SK-N-SH treated with all-trans-retinoic acid at 6 μM for 48 hours (cell line): ENCODE data around the gene GSTA2.

Source experiments
- ATAC-seq: fragments of 200-7000 bp; cut with Tn5 transposase; 3 replicates; pipeline ENCODE4 v1.9.1; 2020; ENCODE audit warnings: mild to moderate bottlenecking, moderate library complexity
- ARNTL ChIP-seq: fragments of 450-650 bp; formaldehyde crosslinking; IDR thresholded peaks from 2 replicates; pipeline ENCODE4 v1.5.0; 2020; ENCODE audit warnings: low read depth, mild to moderate bottlenecking, moderate library complexity, borderline replicate concordance
- BACH2 ChIP-seq: fragments of 250-450 bp; sonication (Bioruptor Pico); IDR thresholded peaks from 2 replicates; pipeline ENCODE4 v1.9.0; 2021; ENCODE audit warnings: mild to moderate bottlenecking, borderline replicate concordance
- CREB5 ChIP-seq: fragments of 250-450 bp; sonication (Bioruptor Pico); IDR thresholded peaks from 2 replicates; pipeline ENCODE4 v1.5.1; 2020; ENCODE audit warnings: low read depth, mild to moderate bottlenecking, moderate library complexity
- CSDC2 ChIP-seq: fragments of 250-450 bp; sonication (Bioruptor Pico); IDR thresholded peaks from 2 replicates; pipeline ENCODE4 v1.5.0; 2020; ENCODE audit warnings: mild to moderate bottlenecking, moderate library complexity
- CSRNP3 ChIP-seq: fragments of 250-450 bp; sonication (Bioruptor Pico); IDR thresholded peaks from 2 replicates; pipeline ENCODE4 v1.5.1; 2021; ENCODE audit warnings: mild to moderate bottlenecking, moderate library complexity
- ESRRG ChIP-seq: fragments of 250-450 bp; sonication (Bioruptor Pico); IDR thresholded peaks from 2 replicates; pipeline ENCODE4 v1.6.1; 2021; ENCODE audit warnings: mild to moderate bottlenecking
- GLIS3 ChIP-seq: fragments of 250-450 bp; sonication (Bioruptor Pico); IDR thresholded peaks from 2 replicates; pipeline ENCODE4 v1.5.0; 2020; ENCODE audit warnings: mild to moderate bottlenecking, moderate library complexity
- ISL1 ChIP-seq: fragments of 250-450 bp; sonication (Bioruptor Pico); IDR thresholded peaks from 2 replicates; pipeline ENCODE4 v2.1.2; 2022; ENCODE audit warnings: mild to moderate bottlenecking, moderate library complexity
- OSR1 ChIP-seq: fragments of 250-450 bp; sonication (Bioruptor Pico); IDR thresholded peaks from 2 replicates; pipeline ENCODE4 v1.8.0; 2022; ENCODE audit warnings: moderate library complexity, mild to moderate bottlenecking, inconsistent platforms
- PPARA ChIP-seq: fragments of 250-450 bp; sonication (Bioruptor Pico); IDR thresholded peaks from 2 replicates; pipeline ENCODE4 v1.5.0; 2020; ENCODE audit warnings: mild to moderate bottlenecking, borderline replicate concordance
- RARB ChIP-seq: fragments of 250-450 bp; sonication (Bioruptor Pico); IDR thresholded peaks from 2 replicates; pipeline ENCODE4 v1.8.0; 2021; ENCODE audit warnings: mild to moderate bottlenecking, moderate library complexity
- SNAI2 ChIP-seq: fragments of 250-450 bp; sonication (Bioruptor Pico); IDR thresholded peaks from 2 replicates; pipeline ENCODE4 v1.5.0; 2020; ENCODE audit warnings: mild to moderate bottlenecking, moderate library complexity
- TCF4 ChIP-seq: fragments of 250-450 bp; sonication (Bioruptor Pico); IDR thresholded peaks from 2 replicates; pipeline ENCODE4 v1.8.0; 2021; ENCODE audit warnings: mild to moderate bottlenecking, moderate library complexity, borderline replicate concordance
- TOX ChIP-seq: fragments of 250-450 bp; sonication (Bioruptor Pico); IDR thresholded peaks from 2 replicates; pipeline ENCODE4 v1.8.0; 2021; ENCODE audit warnings: mild to moderate bottlenecking, moderate library complexity, borderline replicate concordance
- TSHZ2 ChIP-seq: fragments of 250-450 bp; sonication (Bioruptor Pico); IDR thresholded peaks from 2 replicates; pipeline ENCODE4 v1.5.0; 2020; ENCODE audit warnings: mild to moderate bottlenecking, moderate library complexity
- ZC3H10 ChIP-seq: fragments of 250-450 bp; sonication (Bioruptor Pico); IDR thresholded peaks from 2 replicates; pipeline ENCODE4 v1.5.1; 2021; ENCODE audit warnings: mild to moderate bottlenecking, moderate library complexity
- ZFP3 ChIP-seq: fragments of 250-450 bp; sonication (Bioruptor Pico); IDR thresholded peaks from 2 replicates; pipeline ENCODE4 v1.5.0; 2020; ENCODE audit warnings: mild to moderate bottlenecking, moderate library complexity
- ZFP30 ChIP-seq: fragments of 450-650 bp; formaldehyde crosslinking; IDR thresholded peaks from 2 replicates; pipeline ENCODE4 v1.5.0; 2022; ENCODE audit warnings: mild to moderate bottlenecking, moderate library complexity
- ZNF565 ChIP-seq: fragments of 450-650 bp; formaldehyde crosslinking; conservative IDR thresholded peaks from 2 replicates; pipeline ENCODE4 v1.5.0; 2020; ENCODE audit warnings: low read depth, mild to moderate bottlenecking, moderate library complexity
- ZNF70 ChIP-seq: fragments of 450-650 bp; formaldehyde crosslinking; IDR thresholded peaks from 2 replicates; pipeline ENCODE4 v1.5.0; 2020; ENCODE audit warnings: mild to moderate bottlenecking, moderate library complexity
- ZNF8 ChIP-seq: fragments of 450-650 bp; formaldehyde crosslinking; IDR thresholded peaks from 2 replicates; pipeline ENCODE4 v1.5.0; 2020; ENCODE audit warnings: mild to moderate bottlenecking, moderate library complexity

GSTA2 gene

GRCh38 chr6:52745764-52746201 is 17.5 kb downstream of the GSTA2 start:
- TF ChIP-seq ZFP3 (CRISPR knock-in tag) (no peak), ZNF70 (CRISPR knock-in tag) (no peak)
- ATAC-seq = no peak

- no peak for ATAC-seq
- no peak for TF ChIP-seq CREB5
- no peak for TF ChIP-seq ZFP3 (CRISPR knock-in tag)
- TF ChIP-seq ZNF8 (CRISPR knock-in tag) = no peak
- no peak for TF ChIP-seq RARB
- no peak for TF ChIP-seq SNAI2
These were observed 21.4 kb downstream of the GSTA2 start for GRCh38 chr6:52741872-52742271.

- no peak for ATAC-seq
- TF ChIP-seq ARNTL (CRISPR knock-in tag) (no peak), CSRNP3 (CRISPR knock-in tag) (no peak), ZC3H10 (CRISPR knock-in tag) (no peak), ZFP3 (CRISPR knock-in tag) (no peak)
These were observed 23.6 kb downstream of the GSTA2 start for GRCh38 chr6:52739627-52740026.

GRCh38 chr6:52739134-52739533 is 24.1 kb downstream of the GSTA2 start:
- no peak for TF ChIP-seq CSDC2
- no peak for TF ChIP-seq TOX (CRISPR knock-in tag)
- TF ChIP-seq CSRNP3 (CRISPR knock-in tag) = no peak
- no peak for TF ChIP-seq TCF4 (CRISPR knock-in tag)
- TF ChIP-seq BACH2 (CRISPR knock-in tag) = no peak
- TF ChIP-seq ZNF70 (CRISPR knock-in tag) = no peak
- no peak for TF ChIP-seq ISL1
- TF ChIP-seq GLIS3 (CRISPR knock-in tag) = no peak
- no peak for TF ChIP-seq ZNF8 (CRISPR knock-in tag)
- TF ChIP-seq CREB5 = no peak
- no peak for TF ChIP-seq ESRRG (CRISPR knock-in tag)
- no peak for TF ChIP-seq ZNF565
- TF ChIP-seq ZFP30 (CRISPR knock-in tag) = no peak
- no peak for TF ChIP-seq RARB
- no peak for TF ChIP-seq OSR1 (CRISPR knock-in tag)
- TF ChIP-seq TSHZ2 (CRISPR knock-in tag) = no peak
- no peak for TF ChIP-seq PPARA (CRISPR knock-in tag)
- TF ChIP-seq ARNTL (CRISPR knock-in tag) = no peak
- TF ChIP-seq ZC3H10 (CRISPR knock-in tag) = no peak
- no peak for TF ChIP-seq SNAI2
- ATAC-seq = no peak
